Measurements from ENCODE around the gene ADCY2.

The ADCY2 gene

GRCh38 chr5:7445831-7446230 lies 49.9 kb downstream of the ADCY2 start:
- no peak for DNase-seq

GRCh38 chr5:7446913-7447312 lies 51.0 kb downstream of the ADCY2 start:
- DNase-seq, result no peak

- no peak for DNase-seq
Observed at GRCh38 chr5:7453947-7454346, 58.0 kb downstream of the ADCY2 start.

GRCh38 chr5:7456206-7456605 lies 60.3 kb downstream of the ADCY2 start:
- no peak for DNase-seq

GRCh38 chr5:7461371-7461770 lies 65.4 kb downstream of the ADCY2 start:
- DNase-seq, result no peak

GRCh38 chr5:7462758-7463157 lies 66.8 kb downstream of the ADCY2 start:
- no peak for DNase-seq

GRCh38 chr5:7464182-7464581 lies 68.2 kb downstream of the ADCY2 start:
- DNase-seq, result no peak

GRCh38 chr5:7467179-7467578 lies 71.2 kb downstream of the ADCY2 start:
- no peak for DNase-seq

- DNase-seq, result no peak
Observed at GRCh38 chr5:7468742-7469141, 72.8 kb downstream of the ADCY2 start.

- DNase-seq, result no peak
Observed at GRCh38 chr5:7471710-7472109, 75.8 kb downstream of the ADCY2 start.

- DNase-seq, result no peak
Observed at GRCh38 chr5:7473115-7473514, 77.2 kb downstream of the ADCY2 start.

- DNase-seq, result no peak
Observed at GRCh38 chr5:7473668-7474215, 77.8 kb downstream of the ADCY2 start.

GRCh38 chr5:7474821-7475403 lies 79.0 kb downstream of the ADCY2 start:
- DNase-seq, result no peak

- DNase-seq, result no peak
Observed at GRCh38 chr5:7478459-7478858, 82.5 kb downstream of the ADCY2 start.

- no peak for DNase-seq
Observed at GRCh38 chr5:7488734-7489133, 92.8 kb downstream of the ADCY2 start.

GRCh38 chr5:7492371-7492770 lies 96.4 kb downstream of the ADCY2 start:
- no peak for DNase-seq

GRCh38 chr5:7493081-7493480 lies 97.1 kb downstream of the ADCY2 start:
- DNase-seq, result peak; percentile 38

GRCh38 chr5:7493622-7494021 lies 97.7 kb downstream of the ADCY2 start:
- DNase-seq, result no peak

- DNase-seq, result no peak
Observed at GRCh38 chr5:7494481-7495130, 98.7 kb downstream of the ADCY2 start.

- DNase-seq, result no peak
Observed at GRCh38 chr5:7495131-7495517, 99.2 kb downstream of the ADCY2 start.

GRCh38 chr5:7500256-7500655 lies 104.3 kb downstream of the ADCY2 start:
- no peak for DNase-seq

GRCh38 chr5:7501061-7501460 lies 105.1 kb downstream of the ADCY2 start:
- no peak for DNase-seq

- no peak for DNase-seq
Observed at GRCh38 chr5:7503564-7503963, 107.6 kb downstream of the ADCY2 start.

- DNase-seq, result no peak
Observed at GRCh38 chr5:7515284-7515914, 119.5 kb downstream of the ADCY2 start.
